K562 (cell line): ENCODE results near the gene LENEP. TPM values are rescaled to one million over a fixed set of nuclear protein-coding genes. Genes with fewer than 3 reads are reported as not detected.

Experiments used
- BDP1 ChIP-seq: IDR thresholded peaks from 3 replicates; pipeline ENCODE4 v1.6.1; 2011; ENCODE audit not compliant: insufficient read length, insufficient read depth
- HNRNPLL ChIP-seq: fragments of 200-400 bp; formaldehyde crosslinking; IDR thresholded peaks from 2 replicates; pipeline ENCODE4 v1.6.1; 2017; ENCODE audit warnings: low read length, low read depth, mild to moderate bottlenecking; ENCODE audit not compliant: poor library complexity, severe bottlenecking
- RNF2 ChIP-seq: sonication (generic); IDR thresholded peaks from 2 replicates; pipeline ENCODE4 v1.6.1; 2016
- SRSF3 ChIP-seq: fragments of 200-400 bp; formaldehyde crosslinking; IDR thresholded peaks from 2 replicates; pipeline ENCODE4 v1.6.1; 2016; ENCODE audit warnings: mild to moderate bottlenecking, low read length, moderate library complexity; ENCODE audit not compliant: insufficient read depth
- TAF1 ChIP-seq: IDR thresholded peaks from 2 replicates; pipeline ENCODE4 v1.6.1; 2011; ENCODE audit warnings: mild to moderate bottlenecking, low read length, moderate library complexity; ENCODE audit not compliant: insufficient read depth, control insufficient read depth, severe bottlenecking; ENCODE audit errors: extremely low read depth
- TBL1XR1 ChIP-seq, 2 experiments: IDR thresholded peaks; 2 replicates each; pipeline ENCODE4 v1.6.1; 2012; ENCODE audit warnings: improper control_type of control experiment in 2 of 2, low read length in 2 of 2, mild to moderate bottlenecking in 1 of 2
- TFAM ChIP-seq: fragments of 250-450 bp; sonication (Bioruptor Pico); conservative IDR thresholded peaks from 2 replicates; pipeline ENCODE4 v1.5.0; 2021; ENCODE audit warnings: mild to moderate bottlenecking, moderate library complexity
- TSC22D4 ChIP-seq: fragments of 450-650 bp; IDR thresholded peaks from 2 replicates; pipeline ENCODE4 v1.6.1; 2016; ENCODE audit warnings: missing genetic modification characterization, missing biosample characterization, control low read depth
- polyA plus RNA-seq, 8 experiments: library from polyadenylated mRNA; depleted of rRNA in 4 of 8; stranded (reverse) in 5 of 8; unstranded in 3 of 8; fragments of >200 nt; fragmentation: Nextera tagmentation in 2 of 8; fragmentation: Illumina TruSeq in 1 of 8; extraction: Ambion mirVana in 2 of 8; extraction: Trizol in 1 of 8; gene quantifications; 2 replicates each; pipeline versions ENCODE4 v1.2.1 to v1.2.3, GENCODE V29; 2011 to 2014; ENCODE audit warnings: inconsistent platforms in 1 of 8, missing spikeins in 1 of 8
- total RNA-seq, 7 experiments: library from RNA; depleted of rRNA in 6 of 7; stranded (reverse); fragments of >200 nt in 6 of 7; fragmentation: Illumina TruSeq in 2 of 7; extraction: Trizol in 2 of 7; gene quantifications; 2 replicates each; pipeline versions ENCODE4 v1.2.1 to v1.2.3, GENCODE V29; 2011 to 2021; ENCODE audit warnings: low replicate concordance in 1 of 7
- TF ChIP-seq, protein P1 (sequence below), 2 experiments: fragments of 250-450 bp in 1 of 2; fragments of 450-650 bp in 1 of 2; sonication (Bioruptor Pico) in 1 of 2; IDR thresholded peaks; 2 replicates each; pipeline versions ENCODE4 v1.6.1 to v1.8.0; 2016 to 2021; ENCODE audit warnings: mild to moderate bottlenecking in 2 of 2, moderate library complexity in 2 of 2, missing compliant biosample characterization in 1 of 2, missing genetic modification characterization in 1 of 2
- TF ChIP-seq, protein P2 (sequence below): IDR thresholded peaks from 2 replicates; pipeline ENCODE4 v1.6.1; 2011; ENCODE audit warnings: borderline replicate concordance, low read depth, mild to moderate bottlenecking, moderate library complexity, low read length; ENCODE audit not compliant: insufficient read depth, poor library complexity, severe bottlenecking
- TF ChIP-seq, protein P3 (sequence below): fragments of 450-650 bp; IDR thresholded peaks from 2 replicates; pipeline ENCODE4 v1.6.1; 2016; ENCODE audit warnings: mild to moderate bottlenecking, moderate library complexity

LENEP gene
- total and polyA plus RNA-seq, 9 of the 15 experiments (the other 6 are each of a cell fraction or from before 2014, with no cell fraction given), result 0.23 to 0.87 (median 0.67) TPM; not detected in 5

GRCh38 chr1:155000726-155001424, 7.5 kb downstream of the LENEP start (continued):
- TF ChIP-seq, protein P1, sequence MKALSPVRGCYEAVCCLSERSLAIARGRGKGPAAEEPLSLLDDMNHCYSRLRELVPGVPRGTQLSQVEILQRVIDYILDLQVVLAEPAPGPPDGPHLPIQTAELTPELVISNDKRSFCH (CRISPR knock-in tag; IDR thresholded peaks at IDR 0.05), result peak; percentile 21; the same call in 1 of the 2 replicates
- TF ChIP-seq, protein P1 (tag; IDR thresholded peaks at IDR 0.05), result peak; percentile 72; the same call in 1 of the 2 replicates
- no peak for TF ChIP-seq TSC22D4 (tag)
- no peak for TF ChIP-seq TFAM (CRISPR knock-in tag)
- peak; percentile 95 for TF ChIP-seq RNF2
- TF ChIP-seq TBL1XR1 (IDR thresholded peaks at IDR 0.05; ENCODE audit: low read length in 2 of 2), result peak; percentile 45 to 56; a peak in 1 of 4 replicates
- TF ChIP-seq BDP1, result no peak
- TF ChIP-seq TAF1, result peak; percentile 89
- TF ChIP-seq HNRNPLL, result peak; percentile 46
- TF ChIP-seq SRSF3, result no peak
- TF ChIP-seq, protein P2, sequence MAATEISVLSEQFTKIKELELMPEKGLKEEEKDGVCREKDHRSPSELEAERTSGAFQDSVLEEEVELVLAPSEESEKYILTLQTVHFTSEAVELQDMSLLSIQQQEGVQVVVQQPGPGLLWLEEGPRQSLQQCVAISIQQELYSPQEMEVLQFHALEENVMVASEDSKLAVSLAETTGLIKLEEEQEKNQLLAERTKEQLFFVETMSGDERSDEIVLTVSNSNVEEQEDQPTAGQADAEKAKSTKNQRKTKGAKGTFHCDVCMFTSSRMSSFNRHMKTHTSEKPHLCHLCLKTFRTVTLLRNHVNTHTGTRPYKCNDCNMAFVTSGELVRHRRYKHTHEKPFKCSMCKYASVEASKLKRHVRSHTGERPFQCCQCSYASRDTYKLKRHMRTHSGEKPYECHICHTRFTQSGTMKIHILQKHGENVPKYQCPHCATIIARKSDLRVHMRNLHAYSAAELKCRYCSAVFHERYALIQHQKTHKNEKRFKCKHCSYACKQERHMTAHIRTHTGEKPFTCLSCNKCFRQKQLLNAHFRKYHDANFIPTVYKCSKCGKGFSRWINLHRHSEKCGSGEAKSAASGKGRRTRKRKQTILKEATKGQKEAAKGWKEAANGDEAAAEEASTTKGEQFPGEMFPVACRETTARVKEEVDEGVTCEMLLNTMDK, result peak; percentile 2
- TF ChIP-seq, protein P3, sequence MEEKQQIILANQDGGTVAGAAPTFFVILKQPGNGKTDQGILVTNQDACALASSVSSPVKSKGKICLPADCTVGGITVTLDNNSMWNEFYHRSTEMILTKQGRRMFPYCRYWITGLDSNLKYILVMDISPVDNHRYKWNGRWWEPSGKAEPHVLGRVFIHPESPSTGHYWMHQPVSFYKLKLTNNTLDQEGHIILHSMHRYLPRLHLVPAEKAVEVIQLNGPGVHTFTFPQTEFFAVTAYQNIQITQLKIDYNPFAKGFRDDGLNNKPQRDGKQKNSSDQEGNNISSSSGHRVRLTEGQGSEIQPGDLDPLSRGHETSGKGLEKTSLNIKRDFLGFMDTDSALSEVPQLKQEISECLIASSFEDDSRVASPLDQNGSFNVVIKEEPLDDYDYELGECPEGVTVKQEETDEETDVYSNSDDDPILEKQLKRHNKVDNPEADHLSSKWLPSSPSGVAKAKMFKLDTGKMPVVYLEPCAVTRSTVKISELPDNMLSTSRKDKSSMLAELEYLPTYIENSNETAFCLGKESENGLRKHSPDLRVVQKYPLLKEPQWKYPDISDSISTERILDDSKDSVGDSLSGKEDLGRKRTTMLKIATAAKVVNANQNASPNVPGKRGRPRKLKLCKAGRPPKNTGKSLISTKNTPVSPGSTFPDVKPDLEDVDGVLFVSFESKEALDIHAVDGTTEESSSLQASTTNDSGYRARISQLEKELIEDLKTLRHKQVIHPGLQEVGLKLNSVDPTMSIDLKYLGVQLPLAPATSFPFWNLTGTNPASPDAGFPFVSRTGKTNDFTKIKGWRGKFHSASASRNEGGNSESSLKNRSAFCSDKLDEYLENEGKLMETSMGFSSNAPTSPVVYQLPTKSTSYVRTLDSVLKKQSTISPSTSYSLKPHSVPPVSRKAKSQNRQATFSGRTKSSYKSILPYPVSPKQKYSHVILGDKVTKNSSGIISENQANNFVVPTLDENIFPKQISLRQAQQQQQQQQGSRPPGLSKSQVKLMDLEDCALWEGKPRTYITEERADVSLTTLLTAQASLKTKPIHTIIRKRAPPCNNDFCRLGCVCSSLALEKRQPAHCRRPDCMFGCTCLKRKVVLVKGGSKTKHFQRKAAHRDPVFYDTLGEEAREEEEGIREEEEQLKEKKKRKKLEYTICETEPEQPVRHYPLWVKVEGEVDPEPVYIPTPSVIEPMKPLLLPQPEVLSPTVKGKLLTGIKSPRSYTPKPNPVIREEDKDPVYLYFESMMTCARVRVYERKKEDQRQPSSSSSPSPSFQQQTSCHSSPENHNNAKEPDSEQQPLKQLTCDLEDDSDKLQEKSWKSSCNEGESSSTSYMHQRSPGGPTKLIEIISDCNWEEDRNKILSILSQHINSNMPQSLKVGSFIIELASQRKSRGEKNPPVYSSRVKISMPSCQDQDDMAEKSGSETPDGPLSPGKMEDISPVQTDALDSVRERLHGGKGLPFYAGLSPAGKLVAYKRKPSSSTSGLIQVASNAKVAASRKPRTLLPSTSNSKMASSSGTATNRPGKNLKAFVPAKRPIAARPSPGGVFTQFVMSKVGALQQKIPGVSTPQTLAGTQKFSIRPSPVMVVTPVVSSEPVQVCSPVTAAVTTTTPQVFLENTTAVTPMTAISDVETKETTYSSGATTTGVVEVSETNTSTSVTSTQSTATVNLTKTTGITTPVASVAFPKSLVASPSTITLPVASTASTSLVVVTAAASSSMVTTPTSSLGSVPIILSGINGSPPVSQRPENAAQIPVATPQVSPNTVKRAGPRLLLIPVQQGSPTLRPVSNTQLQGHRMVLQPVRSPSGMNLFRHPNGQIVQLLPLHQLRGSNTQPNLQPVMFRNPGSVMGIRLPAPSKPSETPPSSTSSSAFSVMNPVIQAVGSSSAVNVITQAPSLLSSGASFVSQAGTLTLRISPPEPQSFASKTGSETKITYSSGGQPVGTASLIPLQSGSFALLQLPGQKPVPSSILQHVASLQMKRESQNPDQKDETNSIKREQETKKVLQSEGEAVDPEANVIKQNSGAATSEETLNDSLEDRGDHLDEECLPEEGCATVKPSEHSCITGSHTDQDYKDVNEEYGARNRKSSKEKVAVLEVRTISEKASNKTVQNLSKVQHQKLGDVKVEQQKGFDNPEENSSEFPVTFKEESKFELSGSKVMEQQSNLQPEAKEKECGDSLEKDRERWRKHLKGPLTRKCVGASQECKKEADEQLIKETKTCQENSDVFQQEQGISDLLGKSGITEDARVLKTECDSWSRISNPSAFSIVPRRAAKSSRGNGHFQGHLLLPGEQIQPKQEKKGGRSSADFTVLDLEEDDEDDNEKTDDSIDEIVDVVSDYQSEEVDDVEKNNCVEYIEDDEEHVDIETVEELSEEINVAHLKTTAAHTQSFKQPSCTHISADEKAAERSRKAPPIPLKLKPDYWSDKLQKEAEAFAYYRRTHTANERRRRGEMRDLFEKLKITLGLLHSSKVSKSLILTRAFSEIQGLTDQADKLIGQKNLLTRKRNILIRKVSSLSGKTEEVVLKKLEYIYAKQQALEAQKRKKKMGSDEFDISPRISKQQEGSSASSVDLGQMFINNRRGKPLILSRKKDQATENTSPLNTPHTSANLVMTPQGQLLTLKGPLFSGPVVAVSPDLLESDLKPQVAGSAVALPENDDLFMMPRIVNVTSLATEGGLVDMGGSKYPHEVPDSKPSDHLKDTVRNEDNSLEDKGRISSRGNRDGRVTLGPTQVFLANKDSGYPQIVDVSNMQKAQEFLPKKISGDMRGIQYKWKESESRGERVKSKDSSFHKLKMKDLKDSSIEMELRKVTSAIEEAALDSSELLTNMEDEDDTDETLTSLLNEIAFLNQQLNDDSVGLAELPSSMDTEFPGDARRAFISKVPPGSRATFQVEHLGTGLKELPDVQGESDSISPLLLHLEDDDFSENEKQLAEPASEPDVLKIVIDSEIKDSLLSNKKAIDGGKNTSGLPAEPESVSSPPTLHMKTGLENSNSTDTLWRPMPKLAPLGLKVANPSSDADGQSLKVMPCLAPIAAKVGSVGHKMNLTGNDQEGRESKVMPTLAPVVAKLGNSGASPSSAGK, result peak; percentile 69; the same call in 1 of the 2 replicates
